ENCODE data around the gene DMRTA2. TPM values are rescaled to one million over a fixed set of nuclear protein-coding genes. Genes with fewer than 3 reads are reported as not detected.

DMRTA2 gene
- total and polyA plus RNA-seq, 2 of the 8 experiments (the other 6 are each of a cell fraction or from before 2014, with no cell fraction given) = not detected

- Histone ChIP-seq H2BK20ac (ENCODE audit: low read length) (no peak overlapping the region), H3K9me3 (ENCODE audit: insufficient read depth in 2 of 2, low read depth in 1 of 2, low read length in 1 of 2) (no peaks in the 10 kb centered on the region), H3K79me1 (ENCODE audit: low read depth, low read length) (no peaks in the 10 kb centered on the region), H3K4me1 (replicated peaks in 1 of 4; ENCODE audit: control insufficient read depth in 3 of 4, insufficient read depth in 4 of 4, low read length in 3 of 4) (peaks cover 0 to 2% (median 0%) of the 10 kb centered on the region in 4 experiments; a peak in 1 of 7 replicates), H3K9ac (replicated peaks in 1 of 4; ENCODE audit: extremely low read depth in 1 of 4, low read depth in 3 of 4, low read length in 3 of 4) (no peak overlapping the region), H2AK5ac (ENCODE audit: low read depth, low read length) (no peak overlapping the region), H3K27ac (ENCODE audit: low read depth, low read length) (no peak overlapping the region), H3K18ac (ENCODE audit: extremely low read depth, low read length) (no peak overlapping the region), H2BK12ac (ENCODE audit: low read depth, low read length) (no peak overlapping the region), H4K91ac (replicated peaks; ENCODE audit: insufficient read length, low read length) (no peak overlapping the region), H2AFZ (ENCODE audit: low read length) (no peak overlapping the region), H3K4ac (replicated peaks; ENCODE audit: insufficient read length, low read depth, low read length) (no peak overlapping the region), H4K8ac (ENCODE audit: extremely low read depth, insufficient read depth, low read length) (no peak overlapping the region), H3K79me2 (ENCODE audit: control insufficient read depth in 1 of 2, insufficient read depth in 2 of 2, low read length in 2 of 2) (no peaks in the 10 kb centered on the region), H4K5ac (ENCODE audit: insufficient read length, low read depth, low read length) (no peak overlapping the region), H3K36me3 (ENCODE audit: control insufficient read depth in 2 of 4, insufficient read depth in 4 of 4, low read length in 3 of 4) (no peaks in the 10 kb centered on the region), H3K27me3 (replicated peaks in 1 of 4; ENCODE audit: control insufficient read depth in 3 of 4, extremely low read depth in 1 of 4, insufficient read depth in 3 of 4, low read length in 3 of 4) (peaks cover 3 to 18% (median 12%) of the 10 kb centered on the region in 4 experiments; a peak in 5 of 7 replicates), H3K23ac (ENCODE audit: insufficient read length) (no peak overlapping the region), H2BK120ac (replicated peaks; ENCODE audit: low read depth, low read length) (no peak overlapping the region), H3K14ac (ENCODE audit: insufficient read length) (no peak overlapping the region), H2BK15ac (ENCODE audit: low read length) (no peak overlapping the region), H4K20me1 (replicated peaks in 1 of 2; ENCODE audit: control insufficient read depth in 1 of 2, insufficient read depth in 2 of 2, low read length in 2 of 2) (peaks cover 0 to 3% of the 10 kb centered on the region in 2 experiments), H3K4me2 (ENCODE audit: insufficient read depth in 1 of 2, low read depth in 2 of 2, low read length in 2 of 2) (0 out of 4 replicates have a peak overlapping the region, but pooled peaks of 1 of the 2 experiments have one; percentile 7), H2BK5ac (ENCODE audit: low read depth, low read length) (no peak overlapping the region), H3K56ac (replicated peaks; ENCODE audit: insufficient read length, low read depth, low read length) (peak overlapping the region; percentile 92), H3K4me3 (ENCODE audit: extremely low read depth in 1 of 4, insufficient read depth in 2 of 4, low read depth in 3 of 4, low read length in 4 of 4) (no peak overlapping the region), H3K23me2 (ENCODE audit: low read depth, low read length) (peaks cover 8% of the 10 kb centered on the region; the same call in 1 of the 2 replicates)
- no peak for FAIRE-seq
- 80% methylated on average over 5 of the region's 5 CpGs; no CpG with 5 or more reads in 1 of the 2 experiments for WGBS, 2 experiments (ENCODE audit: extremely low coverage in 1 of 2, insufficient coverage in 1 of 2, insufficient read length in 1 of 2, insufficient replicate concordance in 2 of 2, low coverage in 1 of 2, low lambda C conversion rate in 2 of 2, missing lambda C conversion rate in 1 of 2)
- POLR2A ChIA-PET (ENCODE audit: partially characterized antibody) = no interaction called here
- DNase-seq (ENCODE audit: low read depth in 1 of 2, low spot score in 2 of 2) = no peak
- CTCF ChIA-PET (ENCODE audit: partially characterized antibody) = interaction anchor here (0.6 to 4.5 kb wide), 25 partner anchors 8 to 822 kb away, joined by 3 to 43 read pairs (median 4); partner anchors contain the start of gene FAF1
- TF ChIP-seq SP2 (IDR thresholded peaks at IDR 0.05; ENCODE audit: low read length) = no peak
- TF ChIP-seq ATF3 (IDR thresholded peaks at IDR 0.05; ENCODE audit: insufficient read depth, low read depth, low read length) = no peak
- TF ChIP-seq ASH2L (IDR thresholded peaks at IDR 0.05; ENCODE audit: low read length) = no peak
- TF ChIP-seq EZH2 (IDR thresholded peaks at IDR 0.05; ENCODE audit: low read depth, low read length, severe bottlenecking) = no peak
- TF ChIP-seq RBBP5 (IDR thresholded peaks at IDR 0.05; ENCODE audit: borderline replicate concordance, low read depth, low read length) = no peak
- TF ChIP-seq RXRA (IDR thresholded peaks at IDR 0.05; ENCODE audit: insufficient read depth, low read depth, low read length) = no peak
- TF ChIP-seq POLR2A (IDR thresholded peaks at IDR 0.05; ENCODE audit: control extremely low read depth in 1 of 2, low read depth in 2 of 2, low read length in 2 of 2) = no peak
- TF ChIP-seq SIN3A (conservative IDR thresholded peaks at IDR 0.05 in 1 of 2, IDR thresholded peaks at IDR 0.05 in 1 of 2; ENCODE audit: low read depth in 1 of 2, low read length in 2 of 2) = no peak
- TF ChIP-seq CHD2 (IDR thresholded peaks at IDR 0.05; ENCODE audit: low read length) = no peak
- TF ChIP-seq KDM5A (IDR thresholded peaks at IDR 0.05; ENCODE audit: low read length) = no peak
- TF ChIP-seq USF2 (IDR thresholded peaks at IDR 0.05; ENCODE audit: low read length) = no peak
These were observed 54.1 kb downstream of the DMRTA2 start for GRCh38 chr1:50369008-50369634.

All from H1 (cell line).